Thoracic aorta (tissue), 2 donors: ENCODE results near the gene WTIP. TPM values are rescaled to one million over a fixed set of nuclear protein-coding genes. Genes with fewer than 3 reads are reported as not detected.

Experiments used
- ATAC-seq: fragments of 150-250 bp; one replicate; pipeline ENCODE4 v1.8.0; 2017; ENCODE audit warnings: low read depth; ENCODE audit not compliant: insufficient number of reproducible peaks, low FRiP score
- DNase-seq: peaks from one replicate; pipeline ENCODE4 v3.0.0-alpha.2; 2020; ENCODE audit warnings: low spot score
- H3K27ac ChIP-seq, 2 donors: fragments of 200-600 bp; sonication (generic); 1 replicate in 1 of 2; 2 replicates in 1 of 2; pipeline ENCODE4 v1.5.1; 2016; ENCODE audit warnings: mild to moderate bottlenecking in 2 of 2, moderate library complexity in 2 of 2
- H3K27me3 ChIP-seq: fragments of 200-600 bp; sonication (generic); replicated peaks from 2 replicates; pipeline ENCODE4 v1.6.0; 2016; ENCODE audit warnings: mild to moderate bottlenecking; ENCODE audit not compliant: insufficient read depth
- H3K36me3 ChIP-seq: fragments of 200-600 bp; sonication (generic); one replicate; pipeline ENCODE4 v1.5.1; 2016
- H3K4me1 ChIP-seq, 2 donors: fragments of 200-600 bp; sonication (generic); 1 replicate in 1 of 2; 2 replicates in 1 of 2; pipeline versions ENCODE4 v1.5.1 to v1.6.0; 2016; ENCODE audit warnings: low read depth in 2 of 2, mild to moderate bottlenecking in 1 of 2; ENCODE audit not compliant: control insufficient read depth in 1 of 2
- H3K4me3 ChIP-seq: fragments of 200-600 bp; sonication (generic); 2 replicates; pipeline ENCODE4 v1.5.1; 2016; ENCODE audit warnings: mild to moderate bottlenecking
- H3K9me3 ChIP-seq: fragments of 200-600 bp; sonication (generic); 2 replicates; pipeline ENCODE4 v1.5.1; 2016
- CTCF ChIP-seq: fragments of 200-600 bp; sonication (generic); IDR thresholded peaks from one replicate; pipeline ENCODE4 v1.5.1; 2019; ENCODE audit warnings: antibody characterized with exemption
- total RNA-seq, 2 donors: library from RNA; depleted of rRNA; stranded (reverse); fragments of >200 nt; gene quantifications; one replicate each; pipeline versions ENCODE4 v1.1.0 to v1.2.3, GENCODE V29; 2016

WTIP gene
- total RNA-seq, 2 donors from 2014 or later = 110 to 175 TPM

DNA sequence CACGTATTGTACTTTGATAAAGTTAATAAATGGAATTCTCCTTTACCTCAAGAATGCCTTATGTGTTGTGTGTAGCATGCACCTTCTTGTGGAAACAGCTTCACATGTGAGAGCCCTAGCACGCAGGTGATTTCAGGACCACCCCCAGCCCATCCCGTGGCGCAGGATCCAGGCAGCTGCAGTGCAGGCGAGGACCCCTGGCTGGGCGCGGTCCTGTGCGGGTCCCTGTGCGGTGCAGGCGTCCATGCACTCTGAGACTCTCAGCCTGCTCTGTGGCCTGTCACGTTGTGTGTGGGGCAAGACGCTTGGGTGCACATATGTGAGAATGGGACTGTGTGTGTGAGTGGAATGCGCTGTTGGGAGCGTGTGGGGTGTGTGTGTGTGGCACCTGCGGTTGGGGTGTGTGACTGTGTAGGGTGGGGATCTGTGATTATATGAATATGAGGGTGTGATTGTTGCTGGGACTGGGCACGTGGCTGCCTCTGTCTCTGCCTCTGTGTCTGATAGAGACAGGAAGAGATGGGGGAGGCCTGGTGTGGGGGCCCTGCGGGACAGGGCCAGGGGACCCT is 30.8 kb downstream of the WTIP start:
- no peak overlapping the region for H3K27ac ChIP-seq
- DNase-seq = no peak
- ATAC-seq = no peak
- no peak overlapping the region for H3K4me3 ChIP-seq
- no peak for TF ChIP-seq CTCF
- no peaks in the 10 kb centered on the region for H3K9me3 ChIP-seq
- H3K27me3 ChIP-seq = no peaks in the 10 kb centered on the region
- no peaks in the 10 kb centered on the region for H3K4me1 ChIP-seq
- H3K36me3 ChIP-seq = no peaks in the 10 kb centered on the region

GRCh38 chr19:34513767-34514166 is 32.2 kb downstream of the WTIP start:
- Histone ChIP-seq H3K27ac (no peak overlapping the region), H3K9me3 (no peaks in the 10 kb centered on the region), H3K36me3 (no peaks in the 10 kb centered on the region), H3K27me3 (no peaks in the 10 kb centered on the region), H3K4me1 (no peaks in the 10 kb centered on the region), H3K4me3 (no peak overlapping the region)
- TF ChIP-seq CTCF = no peak
- DNase-seq = no peak
- ATAC-seq = no peak

GRCh38 chr19:34519602-34520001 is 38.0 kb downstream of the WTIP start:
- H3K36me3 ChIP-seq = no peaks in the 10 kb centered on the region
- no peak for ATAC-seq
- H3K27ac ChIP-seq = no peak overlapping the region
- H3K9me3 ChIP-seq = no peaks in the 10 kb centered on the region
- no peak overlapping the region for H3K4me3 ChIP-seq
- DNase-seq = no peak
- TF ChIP-seq CTCF = no peak
- no peaks in the 10 kb centered on the region for H3K27me3 ChIP-seq
- no peaks in the 10 kb centered on the region for H3K4me1 ChIP-seq

DNA sequence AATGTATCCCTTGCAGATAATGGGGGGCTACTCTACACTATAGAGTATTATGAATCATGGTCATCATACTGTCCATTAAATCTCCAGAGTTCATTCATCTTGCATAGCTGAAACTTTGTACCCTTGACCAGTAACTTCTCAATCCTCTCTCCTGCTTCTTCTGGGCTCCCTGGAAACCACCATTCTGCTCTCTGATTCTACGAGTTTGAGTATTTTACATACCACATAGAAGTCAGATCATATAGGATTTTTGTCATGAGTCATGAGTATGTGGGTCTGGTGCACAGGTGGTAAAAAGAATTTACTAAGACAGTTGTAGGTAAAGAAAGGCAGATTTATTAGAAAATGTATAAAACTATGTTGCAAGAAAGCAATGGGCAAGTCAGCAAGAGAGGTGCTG is 41.9 kb downstream of the WTIP start:
- no peaks in the 10 kb centered on the region for H3K4me1 ChIP-seq
- DNase-seq = no peak
- no peak overlapping the region for H3K4me3 ChIP-seq
- H3K27ac ChIP-seq = no peak overlapping the region
- ATAC-seq = no peak
- no peaks in the 10 kb centered on the region for H3K9me3 ChIP-seq
- no peaks in the 10 kb centered on the region for H3K36me3 ChIP-seq
- TF ChIP-seq CTCF = no peak
- H3K27me3 ChIP-seq = no peaks in the 10 kb centered on the region

DNA sequence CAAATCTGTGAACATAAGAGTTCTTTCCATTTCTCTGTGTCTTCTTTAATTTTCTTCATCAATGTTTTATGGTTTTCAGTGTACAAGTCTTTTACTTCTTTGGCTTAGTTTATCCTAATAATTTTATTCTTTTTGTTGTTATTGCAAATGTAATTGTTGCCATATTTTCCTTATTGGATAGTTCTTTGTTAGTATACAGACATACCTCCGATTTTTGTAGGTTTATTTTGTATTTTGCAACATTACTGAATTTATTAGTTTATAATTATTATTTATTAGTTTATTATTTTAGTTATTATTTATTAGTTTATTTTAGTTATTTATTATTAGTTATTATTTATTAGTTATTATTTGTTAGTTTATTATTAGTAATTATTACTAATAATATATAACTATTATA is 43.4 kb downstream of the WTIP start:
- TF ChIP-seq CTCF = no peak
- H3K27me3 ChIP-seq = no peaks in the 10 kb centered on the region
- no peaks in the 10 kb centered on the region for H3K36me3 ChIP-seq
- DNase-seq (no peak), ATAC-seq (no peak)
- no peak overlapping the region for H3K4me3 ChIP-seq
- no peaks in the 10 kb centered on the region for H3K4me1 ChIP-seq
- H3K27ac ChIP-seq = no peak overlapping the region
- H3K9me3 ChIP-seq = no peaks in the 10 kb centered on the region
